ENCODE measurements around the gene ZER1. TPM values are rescaled to one million over a fixed set of nuclear protein-coding genes. Genes with fewer than 3 reads are reported as not detected.

The ZER1 gene
- total and polyA plus RNA-seq, 2 of the 8 experiments (the other 6 are each of a cell fraction or from before 2014, with no cell fraction given): 20.5 to 26.6 TPM

DNA sequence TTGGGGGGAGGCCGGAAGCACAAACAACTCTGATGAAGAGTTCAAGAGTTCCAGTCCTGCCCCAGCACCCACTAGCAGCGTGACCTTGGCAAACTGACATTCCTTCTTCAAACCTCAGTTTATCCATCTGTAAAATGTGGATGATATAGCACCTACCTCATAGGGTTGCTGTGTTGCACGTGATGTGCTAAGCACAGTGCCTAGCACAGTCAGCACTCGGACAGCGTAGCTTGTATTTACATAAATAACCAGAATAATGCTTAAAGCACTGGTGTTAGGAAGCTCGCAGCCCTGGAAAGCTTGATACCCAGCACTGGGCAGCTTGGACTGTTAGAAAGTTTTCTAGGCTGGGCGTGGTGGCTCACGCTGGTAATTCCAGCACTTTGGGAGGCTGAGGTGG lies 64.3 kb downstream of the ZER1 start:
- no peak overlapping the region for H3K27ac ChIP-seq (ENCODE audit: low read depth, low read length)
- H2AK5ac ChIP-seq (ENCODE audit: low read depth, low read length): no peak overlapping the region
- no peak overlapping the region for H2AFZ ChIP-seq (ENCODE audit: low read length)
- H3K79me2 ChIP-seq (ENCODE audit: control insufficient read depth in 1 of 2, insufficient read depth in 2 of 2, low read length in 2 of 2): no peaks in the 10 kb centered on the region
- ChIA-PET CTCF (ENCODE audit: partially characterized antibody) (interaction anchor here (1.4 kb wide), 2 partner anchors 12 to 72 kb away, joined by 3 to 5 read pairs; no protein-coding TSS in a partner anchor), POLR2A (ENCODE audit: partially characterized antibody) (interaction anchor here (12.5 to 46.1 kb wide), 2 partner anchors 13 to 30 kb away, joined by 133 to 1197 read pairs; partner anchors contain the start of genes DYNC2I2, SET and ZDHHC12)
- H4K5ac ChIP-seq (ENCODE audit: insufficient read length, low read depth, low read length): no peak overlapping the region
- H3K4me1 ChIP-seq (replicated peaks in 1 of 4; ENCODE audit: control insufficient read depth in 3 of 4, insufficient read depth in 4 of 4, low read length in 3 of 4): peaks cover 0 to 4% (median 2%) of the 10 kb centered on the region in 4 experiments; a peak in 3 of 7 replicates
- H3K56ac ChIP-seq (replicated peaks; ENCODE audit: insufficient read length, low read depth, low read length): no peak overlapping the region
- no peak overlapping the region for H3K18ac ChIP-seq (ENCODE audit: extremely low read depth, low read length)
- no peak overlapping the region for H3K23ac ChIP-seq (ENCODE audit: insufficient read length)
- H2BK5ac ChIP-seq (ENCODE audit: low read depth, low read length): no peak overlapping the region
- peaks cover 7% of the 10 kb centered on the region; the same call in 1 of the 2 replicates for H3K23me2 ChIP-seq (ENCODE audit: low read depth, low read length)
- H2BK12ac ChIP-seq (ENCODE audit: low read depth, low read length): no peak overlapping the region
- FAIRE-seq: no peak
- H3K4me3 ChIP-seq (ENCODE audit: extremely low read depth in 1 of 4, insufficient read depth in 2 of 4, low read depth in 3 of 4, low read length in 4 of 4): no peak overlapping the region
- H2BK120ac ChIP-seq (replicated peaks; ENCODE audit: low read depth, low read length): no peak overlapping the region
- no peaks in the 10 kb centered on the region for H3K27me3 ChIP-seq (replicated peaks in 1 of 4; ENCODE audit: control insufficient read depth in 3 of 4, extremely low read depth in 1 of 4, insufficient read depth in 3 of 4, low read length in 3 of 4)
- no peak for DNase-seq (ENCODE audit: low read depth in 1 of 2, low spot score in 2 of 2)
- H3K9me3 ChIP-seq (ENCODE audit: insufficient read depth in 2 of 2, low read depth in 1 of 2, low read length in 1 of 2): no peaks in the 10 kb centered on the region
- no peak overlapping the region for H2BK20ac ChIP-seq (ENCODE audit: low read length)
- H4K91ac ChIP-seq (replicated peaks; ENCODE audit: insufficient read length, low read length): no peak overlapping the region
- no peak overlapping the region for H3K14ac ChIP-seq (ENCODE audit: insufficient read length)
- no peak overlapping the region for H4K8ac ChIP-seq (ENCODE audit: extremely low read depth, insufficient read depth, low read length)
- WGBS, 2 experiments (ENCODE audit: extremely low coverage in 1 of 2, insufficient coverage in 1 of 2, insufficient read length in 1 of 2, insufficient replicate concordance in 2 of 2, low coverage in 1 of 2, low lambda C conversion rate in 2 of 2, missing lambda C conversion rate in 1 of 2): 95% methylated on average over 8 of the region's 8 CpGs; no CpG with 5 or more reads in 1 of the 2 experiments
- H3K79me1 ChIP-seq (ENCODE audit: low read depth, low read length): no peaks in the 10 kb centered on the region
- H3K4me2 ChIP-seq (ENCODE audit: insufficient read depth in 1 of 2, low read depth in 2 of 2, low read length in 2 of 2): no peak overlapping the region
- no peak overlapping the region for H2BK15ac ChIP-seq (ENCODE audit: low read length)
- no peak overlapping the region for H3K4ac ChIP-seq (replicated peaks; ENCODE audit: insufficient read length, low read depth, low read length)
- peaks cover 0 to 2% of the 10 kb centered on the region in 2 experiments for H4K20me1 ChIP-seq (replicated peaks in 1 of 2; ENCODE audit: control insufficient read depth in 1 of 2, insufficient read depth in 2 of 2, low read length in 2 of 2)
- no peak overlapping the region for H3K9ac ChIP-seq (replicated peaks in 1 of 4; ENCODE audit: extremely low read depth in 1 of 4, low read depth in 3 of 4, low read length in 3 of 4)
- H3K36me3 ChIP-seq (ENCODE audit: control insufficient read depth in 2 of 4, insufficient read depth in 4 of 4, low read length in 3 of 4): peaks cover 0 to 5% (median 0%) of the 10 kb centered on the region in 4 experiments; a peak in 2 of 8 replicates
- TF ChIP-seq PHF8 (conservative IDR thresholded peaks at IDR 0.05; ENCODE audit: low read depth, low read length): no peak
- TF ChIP-seq SP4 (IDR thresholded peaks at IDR 0.05; ENCODE audit: low read length): no peak
- TF ChIP-seq POU5F1 (IDR thresholded peaks at IDR 0.05; ENCODE audit: low read depth, low read length): no peak
- TF ChIP-seq EZH2 (IDR thresholded peaks at IDR 0.05; ENCODE audit: low read depth, low read length, severe bottlenecking): no peak
- no peak for TF ChIP-seq CTBP2 (IDR thresholded peaks at IDR 0.05; ENCODE audit: borderline replicate concordance, insufficient read depth, insufficient read length, low read length)
- no peak for TF ChIP-seq POLR2AphosphoS5 (IDR thresholded peaks at IDR 0.05; ENCODE audit: low read depth, low read length)
- TF ChIP-seq SP2 (IDR thresholded peaks at IDR 0.05; ENCODE audit: low read length): no peak
- TF ChIP-seq BCL11A (IDR thresholded peaks at IDR 0.05; ENCODE audit: low read depth in 2 of 2, low read length in 2 of 2): no peak
- no peak for TF ChIP-seq CEBPB (IDR thresholded peaks at IDR 0.05; ENCODE audit: low read depth, low read length)
- no peak for TF ChIP-seq JUN (IDR thresholded peaks at IDR 0.05; ENCODE audit: low read depth, low read length)
- TF ChIP-seq, protein P1, sequence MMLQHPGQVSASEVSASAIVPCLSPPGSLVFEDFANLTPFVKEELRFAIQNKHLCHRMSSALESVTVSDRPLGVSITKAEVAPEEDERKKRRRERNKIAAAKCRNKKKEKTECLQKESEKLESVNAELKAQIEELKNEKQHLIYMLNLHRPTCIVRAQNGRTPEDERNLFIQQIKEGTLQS (IDR thresholded peaks at IDR 0.05; ENCODE audit: insufficient read depth, low read depth, low read length): no peak
- TF ChIP-seq KDM5A (IDR thresholded peaks at IDR 0.05; ENCODE audit: low read length): no peak
- TF ChIP-seq TEAD4 (IDR thresholded peaks at IDR 0.05; ENCODE audit: low read depth, low read length): no peak
- no peak for TF ChIP-seq GABPA (IDR thresholded peaks at IDR 0.05; ENCODE audit: borderline replicate concordance, insufficient read depth, low read length)
- no peak for TF ChIP-seq POLR2A (IDR thresholded peaks at IDR 0.05; ENCODE audit: control extremely low read depth in 1 of 2, low read depth in 2 of 2, low read length in 2 of 2)
